Ishikawa (cell line): ENCODE results near the gene PCED1A.

ENCODE experiments used
- CEBPB ChIP-seq: IDR thresholded peaks from 2 replicates; pipeline ENCODE4 v1.6.1; 2012
- EP300 ChIP-seq: IDR thresholded peaks from 2 replicates; pipeline ENCODE4 v1.6.1; 2012; ENCODE audit warnings: borderline replicate concordance
- FOXM1 ChIP-seq: IDR thresholded peaks from 2 replicates; pipeline ENCODE4 v1.6.1; 2012; ENCODE audit warnings: low read depth, borderline replicate concordance
- MAX ChIP-seq: IDR thresholded peaks from 2 replicates; pipeline ENCODE4 v1.6.1; 2012
- RAD21 ChIP-seq: IDR thresholded peaks from 2 replicates; pipeline ENCODE4 v1.6.1; 2012; ENCODE audit warnings: low read depth
- REST ChIP-seq: IDR thresholded peaks from 2 replicates; pipeline ENCODE4 v1.6.1; 2012; ENCODE audit warnings: low read depth, mild to moderate bottlenecking
- TAF1 ChIP-seq: IDR thresholded peaks from 2 replicates; pipeline ENCODE4 v1.6.1; 2012; ENCODE audit warnings: low read depth, mild to moderate bottlenecking
- YY1 ChIP-seq: IDR thresholded peaks from 2 replicates; pipeline ENCODE4 v1.6.1; 2012; ENCODE audit warnings: low read depth
- ZBTB7A ChIP-seq: IDR thresholded peaks from 2 replicates; pipeline ENCODE4 v1.6.1; 2012; ENCODE audit warnings: low read depth

GRCh38 chr20:2829376-2829775, 11.1 kb downstream of the PCED1A start:
- no peak for TF ChIP-seq MAX
- no peak for TF ChIP-seq REST
- TF ChIP-seq EP300, result no peak
- TF ChIP-seq RAD21, result no peak
- TF ChIP-seq TAF1, result no peak
- TF ChIP-seq CEBPB, result no peak
- no peak for TF ChIP-seq FOXM1
- TF ChIP-seq YY1, result no peak
- no peak for TF ChIP-seq ZBTB7A
